Measurements from ENCODE around the gene MDGA2.

MDGA2 gene

GRCh38 chr14:47328376-47328775 is 347.0 kb downstream of the MDGA2 start:
- TF ChIP-seq FOXM1 (IDR thresholded peaks at IDR 0.05; ENCODE audit: borderline replicate concordance, low read depth) = no peak
- no peak for TF ChIP-seq CEBPB (IDR thresholded peaks at IDR 0.05)
- no peak for TF ChIP-seq USF1 (IDR thresholded peaks at IDR 0.05)
- TF ChIP-seq TEAD4 (IDR thresholded peaks at IDR 0.05) = no peak
- no peak for TF ChIP-seq EGR1 (IDR thresholded peaks at IDR 0.05)
- TF ChIP-seq MAX (IDR thresholded peaks at IDR 0.05) = no peak

- TF ChIP-seq ZBTB7A (IDR thresholded peaks at IDR 0.05; ENCODE audit: low read depth) (no peak), MAX (IDR thresholded peaks at IDR 0.05) (no peak), TEAD4 (IDR thresholded peaks at IDR 0.05) (no peak), EGR1 (IDR thresholded peaks at IDR 0.05) (no peak), TCF12 (IDR thresholded peaks at IDR 0.05; ENCODE audit: low read depth) (no peak), CEBPB (IDR thresholded peaks at IDR 0.05) (no peak), REST (IDR thresholded peaks at IDR 0.05; ENCODE audit: low read depth) (no peak), CREB1 (IDR thresholded peaks at IDR 0.05; ENCODE audit: low read depth) (no peak), FOXM1 (IDR thresholded peaks at IDR 0.05; ENCODE audit: borderline replicate concordance, low read depth) (no peak)
Observed at GRCh38 chr14:47327336-47327735, 348.1 kb downstream of the MDGA2 start.

GRCh38 chr14:47322751-47323150 is 352.7 kb downstream of the MDGA2 start:
- no peak for TF ChIP-seq TEAD4 (IDR thresholded peaks at IDR 0.05)
- TF ChIP-seq YY1 (IDR thresholded peaks at IDR 0.05; ENCODE audit: low read depth) = no peak
- TF ChIP-seq CREB1 (IDR thresholded peaks at IDR 0.05; ENCODE audit: low read depth) = no peak
- no peak for TF ChIP-seq NFIC (IDR thresholded peaks at IDR 0.05)
- TF ChIP-seq FOXM1 (IDR thresholded peaks at IDR 0.05; ENCODE audit: borderline replicate concordance, low read depth) = no peak
- TF ChIP-seq RAD21 (IDR thresholded peaks at IDR 0.05; ENCODE audit: low read depth) = no peak
- TF ChIP-seq REST (IDR thresholded peaks at IDR 0.05; ENCODE audit: low read depth) = no peak
- TF ChIP-seq TCF12 (IDR thresholded peaks at IDR 0.05; ENCODE audit: low read depth) = no peak

- TF ChIP-seq CREB1 (IDR thresholded peaks at IDR 0.05; ENCODE audit: low read depth) (no peak), ZBTB7A (IDR thresholded peaks at IDR 0.05; ENCODE audit: low read depth) (no peak), YY1 (IDR thresholded peaks at IDR 0.05; ENCODE audit: low read depth) (no peak), EGR1 (IDR thresholded peaks at IDR 0.05) (no peak), TEAD4 (IDR thresholded peaks at IDR 0.05) (no peak), CEBPB (IDR thresholded peaks at IDR 0.05) (no peak), TAF1 (IDR thresholded peaks at IDR 0.05; ENCODE audit: low read depth) (no peak), RAD21 (IDR thresholded peaks at IDR 0.05; ENCODE audit: low read depth) (no peak), REST (IDR thresholded peaks at IDR 0.05; ENCODE audit: low read depth) (no peak), EP300 (IDR thresholded peaks at IDR 0.05; ENCODE audit: borderline replicate concordance) (no peak)
Observed at GRCh38 chr14:47302121-47302520, 373.3 kb downstream of the MDGA2 start.

GRCh38 chr14:47300796-47301195 is 374.6 kb downstream of the MDGA2 start:
- TF ChIP-seq TEAD4 (IDR thresholded peaks at IDR 0.05) (0 out of 2 replicates have a peak, but pooled peaks have one; percentile 18), TAF1 (IDR thresholded peaks at IDR 0.05; ENCODE audit: low read depth) (no peak)

- TF ChIP-seq NFIC (IDR thresholded peaks at IDR 0.05) (no peak), TCF12 (IDR thresholded peaks at IDR 0.05; ENCODE audit: low read depth) (no peak), YY1 (IDR thresholded peaks at IDR 0.05; ENCODE audit: low read depth) (no peak), CEBPB (IDR thresholded peaks at IDR 0.05) (no peak), RAD21 (IDR thresholded peaks at IDR 0.05; ENCODE audit: low read depth) (no peak), TEAD4 (IDR thresholded peaks at IDR 0.05) (no peak), EP300 (IDR thresholded peaks at IDR 0.05; ENCODE audit: borderline replicate concordance) (no peak), REST (IDR thresholded peaks at IDR 0.05; ENCODE audit: low read depth) (no peak), FOXM1 (IDR thresholded peaks at IDR 0.05; ENCODE audit: borderline replicate concordance, low read depth) (no peak), ZBTB7A (IDR thresholded peaks at IDR 0.05; ENCODE audit: low read depth) (no peak), CREB1 (IDR thresholded peaks at IDR 0.05; ENCODE audit: low read depth) (no peak)
Observed at GRCh38 chr14:47297374-47297773, 378.0 kb downstream of the MDGA2 start.
